ENCODE measurements around the gene AVEN. TPM values are rescaled to one million over a fixed set of nuclear protein-coding genes. Genes with fewer than 3 reads are reported as not detected.

Gene AVEN
- polyA plus RNA-seq, 4 donors, result 15.3 to 16.6 (median 15.8) TPM

DNA sequence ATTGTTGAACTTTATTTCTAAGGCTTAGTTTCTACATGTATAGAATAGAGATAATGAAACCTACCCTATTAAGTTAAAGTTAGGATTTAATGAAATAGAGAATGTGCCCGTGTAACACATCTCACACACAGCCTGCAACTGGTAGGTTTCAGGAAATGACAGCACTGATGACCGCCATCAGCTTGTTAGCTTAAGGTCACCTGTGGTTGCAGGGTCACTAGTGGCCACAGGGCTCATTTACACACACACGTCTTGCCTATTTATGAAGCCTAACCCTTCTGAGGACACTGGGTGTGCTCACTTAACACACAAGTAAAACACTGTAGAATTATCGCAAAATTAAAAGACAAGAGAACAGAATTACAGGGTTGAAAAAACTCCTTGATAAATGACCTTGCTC is 50.6 kb downstream of the AVEN start:
- no peak for DNase-seq (ENCODE audit: low read depth in 4 of 4, low spot score in 2 of 4)

DNA sequence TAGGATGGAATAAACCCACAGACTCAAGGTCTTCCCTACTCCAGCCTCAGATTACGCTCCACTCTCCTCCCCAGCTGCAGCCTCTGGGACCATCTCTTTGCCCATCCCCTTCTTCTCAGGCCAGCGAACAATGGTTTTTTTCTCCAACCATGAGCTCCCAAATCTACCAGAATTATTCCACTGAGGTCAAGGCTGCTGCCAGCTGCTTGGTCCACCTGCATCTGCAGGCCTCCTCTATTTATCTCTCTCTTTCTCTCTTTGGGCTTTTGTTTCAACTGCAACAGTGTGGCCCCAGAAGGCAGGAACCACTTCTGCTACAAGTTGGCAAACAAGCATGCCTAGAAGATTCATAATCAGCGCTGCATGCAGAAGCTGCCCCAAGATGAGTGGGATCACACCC is 51.6 kb downstream of the AVEN start:
- DNase-seq (ENCODE audit: low read depth in 4 of 4, low spot score in 2 of 4), result no peak

DNA sequence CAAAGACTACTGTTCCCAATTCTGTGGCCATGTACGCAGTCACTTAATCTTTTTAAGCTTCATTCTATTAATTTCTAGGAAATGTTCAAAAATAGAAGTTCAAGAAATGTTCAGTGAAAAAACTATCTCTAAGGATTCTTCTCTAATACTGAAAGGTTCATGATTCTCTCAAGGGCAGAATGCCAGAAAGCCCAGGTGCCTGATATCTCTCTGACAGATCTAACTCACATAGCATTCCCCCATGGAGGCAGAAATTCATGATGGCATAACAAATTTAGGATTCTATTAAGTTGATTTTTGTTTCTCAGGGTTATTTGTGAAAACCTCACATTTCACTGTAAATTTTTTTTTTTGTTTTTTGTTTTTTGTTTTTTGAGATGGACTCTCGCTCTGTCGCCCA is 53.3 kb downstream of the AVEN start:
- DNase-seq (ENCODE audit: low read depth in 4 of 4, low spot score in 2 of 4), result no peak

DNA sequence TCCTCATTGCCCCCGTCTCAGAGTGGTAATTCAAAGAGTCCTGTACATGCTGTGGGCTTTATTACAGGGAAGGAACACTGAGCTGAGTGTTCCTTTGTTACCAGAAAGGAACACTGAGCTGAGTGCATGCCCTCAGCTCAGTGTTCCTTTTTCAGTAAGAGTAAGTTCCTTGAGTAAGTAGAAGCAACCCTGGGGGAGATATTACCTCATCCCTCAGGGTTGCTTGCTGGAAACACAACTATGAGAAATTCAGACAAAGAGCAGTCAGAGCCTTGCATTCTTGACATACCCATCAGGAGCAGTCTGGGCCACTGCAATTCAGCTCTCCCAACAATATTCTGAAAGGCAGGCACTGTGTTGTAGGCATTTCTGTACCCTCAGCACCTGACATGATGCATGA is 53.7 kb downstream of the AVEN start:
- DNase-seq (ENCODE audit: low read depth in 4 of 4, low spot score in 2 of 4), result no peak

DNA sequence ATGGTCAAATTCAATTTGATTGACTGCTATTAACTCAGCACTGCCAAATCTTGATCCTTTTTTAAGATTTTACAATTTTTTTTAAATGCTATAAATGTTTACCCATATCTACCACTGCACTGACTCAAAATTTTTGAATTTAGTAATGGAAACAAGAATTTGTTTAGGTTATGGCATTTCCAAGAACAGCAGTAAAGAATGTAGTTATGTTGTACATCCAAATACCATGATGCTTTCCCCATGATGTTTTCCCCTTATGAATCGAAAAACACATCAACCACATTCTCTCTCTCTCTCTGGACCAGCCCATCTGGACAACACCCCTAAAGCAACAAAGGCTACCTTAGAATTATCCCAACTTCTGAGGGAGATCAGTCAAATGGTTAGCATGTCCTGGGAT is 56.5 kb downstream of the AVEN start:
- DNase-seq (ENCODE audit: low read depth in 4 of 4, low spot score in 2 of 4), result no peak

DNA sequence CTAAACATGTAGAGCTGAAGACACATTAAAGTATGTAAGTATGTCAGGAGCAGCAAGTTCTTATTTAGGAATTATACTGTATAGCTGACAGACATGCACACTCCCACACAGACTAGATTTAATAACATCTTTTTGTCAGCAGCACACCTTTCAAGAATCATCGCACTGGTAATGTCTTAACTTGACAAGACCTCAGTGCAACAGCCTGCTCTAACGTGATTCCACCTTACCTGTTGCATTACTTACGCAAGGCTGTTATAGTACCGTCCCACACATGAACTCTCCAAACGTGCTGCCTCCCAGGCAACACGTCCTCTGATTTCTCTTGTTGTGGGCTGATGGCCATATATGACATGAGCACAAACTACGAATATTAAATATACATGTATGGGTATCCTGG is 58.8 kb downstream of the AVEN start:
- no peak for DNase-seq (ENCODE audit: low read depth in 4 of 4, low spot score in 2 of 4)

DNA sequence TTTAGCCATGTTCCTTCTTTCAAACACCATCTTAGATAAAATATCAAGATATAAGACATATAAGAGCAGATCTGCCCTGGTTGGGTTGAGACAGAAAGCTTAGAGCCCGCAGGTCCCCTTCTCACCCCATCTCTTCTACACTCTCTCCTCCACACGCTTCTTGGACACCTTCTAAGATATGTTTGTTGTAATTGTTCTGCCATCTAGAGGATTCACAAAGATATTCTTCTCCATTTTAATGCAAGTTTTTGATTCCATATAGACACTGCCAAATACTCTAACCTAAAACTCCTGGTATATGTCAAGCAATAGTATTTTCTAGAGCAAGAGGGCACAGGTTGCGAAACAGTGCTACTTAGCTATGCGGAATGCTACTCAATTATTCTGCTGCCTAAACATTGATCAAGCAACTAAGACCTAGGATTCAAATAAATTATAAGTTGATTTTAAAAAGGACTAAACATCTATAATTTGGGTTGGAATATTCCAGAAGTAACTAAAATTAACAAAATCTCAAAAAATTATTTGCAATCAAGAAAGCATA is 63.9 kb downstream of the AVEN start:
- no peak for DNase-seq (ENCODE audit: low read depth in 4 of 4, low spot score in 2 of 4)

DNA sequence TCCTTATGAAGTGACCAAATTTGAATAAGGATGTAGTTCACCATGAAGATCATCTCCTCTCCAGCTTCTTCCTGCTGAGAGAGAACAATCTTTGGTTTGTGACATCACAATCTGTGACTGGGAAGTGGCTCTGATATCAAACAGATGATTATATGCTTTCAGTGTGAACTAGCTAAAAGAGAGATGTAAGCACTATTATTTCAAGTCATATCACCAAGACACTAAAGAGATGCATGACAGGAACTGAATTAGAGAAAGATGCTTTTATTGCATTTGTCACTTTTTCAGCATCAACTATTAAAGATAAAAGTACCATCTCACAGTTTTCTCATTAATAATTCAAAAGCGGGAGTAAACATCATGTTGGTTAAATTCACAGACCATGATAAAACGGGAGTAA is 67.2 kb downstream of the AVEN start:
- DNase-seq (ENCODE audit: low read depth in 4 of 4, low spot score in 2 of 4), result no peak

DNA sequence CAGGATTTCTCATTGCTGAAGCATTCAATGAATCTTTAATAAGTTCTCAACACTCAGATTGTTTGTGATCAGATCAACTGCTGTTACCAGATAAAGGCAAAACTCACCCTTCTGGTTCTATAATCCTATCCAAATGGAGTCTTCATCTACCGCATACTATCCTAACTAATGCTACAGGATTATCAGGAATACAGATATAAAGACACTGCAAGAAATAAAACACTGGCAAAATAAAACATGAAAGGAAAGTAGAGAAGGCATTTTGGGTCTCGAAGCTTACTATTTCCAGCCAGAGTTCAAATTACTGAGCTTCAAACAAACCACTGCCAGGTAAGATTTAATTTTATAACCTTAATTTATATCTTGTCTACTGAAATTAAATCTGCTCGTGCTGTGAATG is 70.2 kb downstream of the AVEN start:
- no peak for DNase-seq (ENCODE audit: low read depth in 4 of 4, low spot score in 2 of 4)

DNA sequence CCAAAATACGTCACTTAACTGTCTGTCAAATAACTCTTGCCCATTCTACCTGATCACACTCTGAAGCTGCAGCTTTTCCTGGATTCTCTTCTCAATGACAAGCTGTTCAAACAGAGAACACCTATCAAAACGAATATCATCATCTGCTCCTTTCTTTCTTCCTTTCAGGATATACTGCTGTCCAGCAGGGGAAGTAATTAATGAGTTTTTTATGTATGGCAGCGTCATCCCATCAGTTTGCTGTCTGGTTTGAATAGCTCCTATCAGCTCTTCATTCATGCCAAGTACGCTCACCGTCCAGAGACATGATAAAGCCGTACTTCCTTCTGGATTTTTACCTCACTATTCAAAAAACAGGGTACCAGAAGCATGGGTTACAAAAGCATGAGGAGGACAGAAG is 70.8 kb downstream of the AVEN start, which contains the start of gene CHRM5:
TSS of gene CHRM5 (plus strand) at position 274 of the 400 bp plus-strand sequence. CDS start 94,221 bp downstream, outside the sequence.
- DNase-seq (ENCODE audit: low read depth in 4 of 4, low spot score in 2 of 4), result no peak

DNA sequence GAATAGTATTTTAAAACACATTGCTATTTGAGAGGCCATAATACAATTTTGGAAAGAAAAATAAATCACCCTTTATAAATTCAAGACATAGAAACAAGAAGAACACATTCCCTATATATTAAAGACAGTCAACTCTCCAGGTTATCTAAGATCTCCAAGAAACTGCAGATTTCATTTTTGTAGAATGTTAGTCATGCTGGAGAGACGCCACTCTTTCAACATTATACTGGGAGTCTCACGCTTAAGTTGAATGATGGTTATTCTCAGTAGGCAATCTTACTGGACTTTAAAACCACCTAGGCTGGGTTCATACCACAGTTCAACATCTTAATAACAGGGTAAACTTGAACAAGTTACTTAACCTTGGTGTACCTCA is 74.4 kb downstream of the AVEN start:
- DNase-seq (ENCODE audit: low read depth in 4 of 4, low spot score in 2 of 4), result no peak

DNA sequence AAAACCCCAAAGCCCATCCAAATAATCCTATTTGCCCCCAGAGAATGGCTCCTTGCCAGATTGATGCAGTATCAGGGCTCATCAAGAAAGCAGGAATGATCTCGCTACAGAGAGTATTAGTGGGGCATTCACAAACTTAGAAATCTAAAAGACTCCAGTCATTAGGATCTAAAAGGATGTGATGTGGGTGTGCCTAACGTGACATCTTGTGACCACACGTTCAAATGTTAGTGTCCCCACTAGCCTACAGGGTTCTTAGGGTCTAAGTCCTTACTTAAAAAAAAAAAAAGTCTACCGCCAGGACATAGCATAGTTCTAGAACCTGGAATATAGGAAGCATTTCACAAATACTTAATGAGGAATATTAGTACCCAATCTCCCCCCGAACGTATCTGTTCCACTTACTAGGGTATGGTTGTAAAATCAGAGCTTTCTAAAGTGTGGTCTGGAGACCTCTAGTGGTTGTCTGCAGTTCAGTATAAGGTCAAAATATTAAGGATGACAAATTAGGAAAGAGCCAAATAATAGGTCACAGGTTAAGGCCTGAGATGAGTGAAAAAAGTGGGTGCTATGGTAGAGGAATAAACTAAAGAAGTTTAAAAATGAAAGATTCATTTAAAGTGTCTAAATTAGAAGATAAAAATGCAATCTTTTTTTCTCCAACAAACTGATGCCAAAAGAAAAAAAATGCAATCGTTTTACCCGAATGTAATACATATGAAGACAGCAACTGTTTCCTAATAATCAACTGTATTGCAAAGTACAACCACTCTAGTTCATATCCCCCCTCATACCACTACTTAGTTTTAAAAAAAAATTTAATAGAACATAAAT is 75.0 kb downstream of the AVEN start:
- DNase-seq (ENCODE audit: low read depth in 4 of 4, low spot score in 2 of 4), result no peak

DNA sequence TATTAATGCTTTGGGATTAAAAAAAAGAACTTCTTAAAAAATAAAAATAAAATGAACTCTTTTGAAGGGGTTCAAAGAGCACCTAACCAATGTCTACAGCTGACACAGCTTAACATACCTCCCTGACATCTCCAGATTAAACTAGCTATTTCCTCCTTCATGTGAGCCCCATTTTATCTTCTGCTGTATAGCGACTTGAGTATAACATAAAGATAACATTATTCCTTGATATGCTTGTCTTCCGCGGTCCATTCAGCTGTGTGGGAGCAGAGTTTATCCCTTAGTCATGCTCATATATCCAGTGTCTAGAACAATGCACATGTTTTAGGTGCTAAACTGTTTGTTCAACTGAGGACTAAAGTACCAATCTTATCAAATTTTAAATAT is 78.5 kb downstream of the AVEN start:
- no peak for DNase-seq (ENCODE audit: low read depth in 4 of 4, low spot score in 2 of 4)

DNA sequence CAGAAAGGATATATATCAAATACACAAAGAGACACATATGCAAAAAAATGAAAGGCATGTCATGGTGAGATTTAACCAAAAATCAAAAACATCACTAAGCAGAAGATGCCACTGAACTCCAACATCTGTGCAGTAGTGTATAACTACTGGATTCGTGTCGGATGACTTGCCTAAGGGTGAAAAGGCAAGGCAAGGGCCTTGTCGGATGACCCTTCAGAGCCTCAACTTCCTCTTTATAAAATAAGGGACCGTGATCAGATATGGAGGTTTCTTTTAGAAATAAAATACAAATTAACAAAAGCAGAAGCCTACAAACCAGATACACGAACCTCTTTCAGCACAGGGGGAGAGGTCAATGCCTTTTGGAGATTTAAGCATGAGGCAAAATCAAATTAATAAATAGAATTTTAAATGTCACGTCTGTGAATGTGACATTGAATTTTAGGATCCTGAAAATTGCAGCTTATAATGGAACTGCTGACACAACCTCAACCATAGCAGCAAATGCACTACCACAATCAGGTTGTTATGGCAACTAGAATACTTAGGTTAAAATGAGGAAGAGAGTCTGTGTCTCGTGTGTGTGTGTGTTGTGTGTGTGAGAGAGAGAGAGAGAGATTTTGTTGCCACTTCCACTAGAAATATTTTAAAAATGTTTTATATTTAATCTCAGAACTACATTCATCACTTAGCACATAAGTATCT is 79.0 kb downstream of the AVEN start:
- no peak for DNase-seq (ENCODE audit: low read depth in 4 of 4, low spot score in 2 of 4)

DNA sequence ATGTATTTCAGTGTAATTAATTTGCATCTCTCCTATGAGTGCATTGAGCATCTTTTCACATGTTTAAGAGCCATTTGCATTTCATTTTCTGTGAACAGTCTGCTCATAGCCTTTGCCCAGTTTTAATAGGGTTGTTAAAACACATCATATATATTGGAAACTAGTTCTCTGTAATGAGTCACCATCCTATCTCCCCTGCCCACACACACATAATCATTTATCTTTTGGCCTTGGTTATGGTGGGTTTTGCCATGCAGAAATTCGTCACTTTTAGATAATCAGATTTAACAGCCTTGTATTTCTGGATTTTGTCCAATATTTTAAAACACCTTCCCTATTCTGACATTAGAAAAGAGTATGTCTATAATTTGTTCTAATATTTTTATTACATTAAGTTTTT is 82.6 kb downstream of the AVEN start:
- no peak for DNase-seq (ENCODE audit: low read depth in 4 of 4, low spot score in 2 of 4)

DNA sequence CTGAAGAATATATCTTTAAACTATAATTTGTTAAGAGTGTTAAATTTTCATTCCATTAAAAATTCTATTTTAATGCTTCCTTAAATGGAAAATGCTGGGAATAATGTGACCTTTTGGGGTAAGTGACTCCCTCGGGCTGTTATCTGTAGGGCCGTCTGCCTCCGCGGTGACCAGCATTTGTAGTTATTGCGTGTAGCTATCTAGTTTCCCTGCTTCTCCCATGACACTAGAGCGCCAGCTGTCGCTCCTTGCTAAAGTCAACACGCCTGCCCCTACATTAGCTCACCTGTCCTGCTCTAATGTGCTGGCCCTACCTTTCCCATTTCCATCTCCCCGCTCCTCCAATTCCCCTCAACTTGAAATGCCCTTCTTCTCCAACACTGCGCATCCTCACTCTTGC is 83.1 kb downstream of the AVEN start:
- DNase-seq (ENCODE audit: low read depth in 4 of 4, low spot score in 2 of 4), result no peak

DNA sequence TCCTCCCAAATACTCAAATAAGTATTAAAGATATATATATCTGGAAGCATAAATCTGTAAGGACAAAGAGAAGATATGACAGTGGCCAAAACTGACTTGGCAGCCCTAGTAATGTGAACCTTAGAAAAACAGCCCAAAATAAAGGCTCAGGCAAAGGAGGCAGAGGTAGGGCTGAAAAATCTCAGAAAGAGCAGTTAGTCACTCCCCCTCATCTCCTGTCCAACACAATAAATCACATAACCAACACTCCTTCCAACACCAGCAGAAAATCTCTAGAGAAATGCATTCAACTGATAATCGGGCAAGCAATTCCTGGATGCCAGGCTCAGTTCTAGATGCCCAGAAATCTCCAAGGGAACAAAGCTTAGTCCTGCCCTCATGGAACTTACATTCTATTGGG is 92.9 kb downstream of the AVEN start:
- peak in 1 of 4 donors; percentile 32 for DNase-seq (ENCODE audit: low read depth in 4 of 4, low spot score in 2 of 4)

DNA sequence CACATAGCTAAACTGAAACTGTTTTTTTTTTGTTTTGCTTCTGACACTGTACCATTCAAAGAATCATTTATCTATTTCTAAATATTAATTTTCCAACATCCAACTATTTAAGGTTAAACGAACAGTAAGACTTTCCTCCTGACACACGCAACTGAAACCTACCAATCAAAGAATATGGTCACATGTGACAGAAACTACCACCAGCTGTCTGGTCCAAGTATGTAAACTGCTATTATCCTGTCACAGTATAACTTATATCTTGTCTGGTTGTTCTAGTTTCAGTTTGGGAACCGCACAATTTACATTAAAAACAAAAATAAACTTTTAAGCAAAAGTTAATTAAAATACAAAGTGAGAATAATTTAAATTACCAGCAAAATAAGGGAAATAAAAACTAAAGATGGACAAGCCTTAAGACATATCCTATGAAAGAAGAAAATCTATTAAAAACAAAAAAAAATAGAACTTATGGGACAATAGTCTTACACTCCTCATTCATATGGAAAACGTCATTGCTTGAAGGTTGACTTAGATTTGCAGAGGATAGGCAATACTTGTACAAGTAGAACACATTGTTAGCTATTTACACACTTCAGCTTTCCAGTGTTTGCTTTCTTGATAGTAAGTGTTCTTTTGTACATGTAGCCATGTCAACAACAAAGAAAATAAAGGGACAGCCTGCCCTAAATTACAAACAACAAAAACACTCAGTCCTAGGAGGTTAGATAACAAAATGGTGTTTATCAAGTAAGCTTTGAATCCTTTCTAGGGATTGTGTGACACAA is 97.5 kb downstream of the AVEN start:
- no peak for DNase-seq (ENCODE audit: low read depth in 4 of 4, low spot score in 2 of 4)

DNA sequence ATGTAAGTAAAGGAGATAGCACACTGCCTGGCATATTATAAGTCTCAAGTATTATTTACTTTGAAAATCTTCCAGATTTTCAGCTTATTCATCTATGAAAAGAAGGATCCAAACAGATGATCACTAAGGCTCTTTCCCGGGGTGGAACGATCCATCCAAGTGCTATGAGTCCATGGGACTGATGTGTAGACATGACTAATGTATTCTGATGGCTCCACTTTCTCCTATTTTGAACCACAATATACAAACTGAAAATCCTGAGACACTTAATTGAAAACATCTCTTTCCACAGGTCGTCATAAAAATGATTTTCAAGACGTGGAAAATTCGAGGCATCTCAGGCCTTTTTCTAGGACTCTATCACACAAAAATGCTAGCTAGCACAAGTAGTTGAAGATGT is 104.1 kb downstream of the AVEN start:
- no peak for DNase-seq (ENCODE audit: low read depth in 4 of 4, low spot score in 2 of 4)

DNA sequence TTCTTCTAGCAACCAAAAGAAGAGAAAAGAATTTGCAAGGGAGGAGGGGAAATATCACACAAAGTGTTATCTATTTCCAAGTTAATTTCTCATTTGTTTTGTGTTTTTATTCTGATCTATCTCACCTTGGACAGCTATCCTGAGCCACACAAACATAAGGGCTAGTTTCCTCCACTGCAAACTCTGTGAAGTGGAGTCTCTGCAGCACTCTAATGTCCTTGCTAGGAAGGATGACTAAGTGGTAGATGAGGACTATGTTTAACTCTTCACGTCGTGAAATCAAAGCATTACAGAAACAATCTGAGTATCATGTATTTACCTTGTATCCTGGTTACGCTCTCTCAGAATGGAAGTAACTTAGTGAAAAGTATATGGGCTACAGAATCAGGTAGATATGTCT is 104.6 kb downstream of the AVEN start:
- DNase-seq (ENCODE audit: low read depth in 4 of 4, low spot score in 2 of 4), result no peak

DNA sequence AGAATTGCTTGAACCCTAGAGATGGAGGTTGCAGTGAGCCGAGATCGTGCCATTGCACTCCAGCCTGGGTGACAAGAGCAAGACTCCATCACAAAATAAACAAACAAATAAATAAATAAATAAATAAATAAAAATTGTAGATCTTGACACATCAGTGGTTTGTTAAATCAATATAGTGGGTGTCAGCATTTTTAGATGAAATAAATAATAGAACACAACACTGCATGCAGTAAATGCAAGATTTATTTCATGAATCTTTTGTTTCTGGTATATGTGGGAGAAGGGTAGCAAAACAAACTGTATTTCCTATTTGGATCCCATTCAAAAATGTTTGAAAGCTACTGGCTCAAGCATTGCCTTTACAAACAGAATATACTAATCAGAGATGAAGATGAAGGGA is 106.3 kb downstream of the AVEN start:
- no peak for DNase-seq (ENCODE audit: low read depth in 4 of 4, low spot score in 2 of 4)

All from left renal cortex interstitium (tissue), 4 donors.